Superior temporal gyrus (tissue), 1 donor: ENCODE data around the gene TSPO.

Experiments used
- DNase-seq: peaks from one replicate; pipeline ENCODE4 v3.0.0-alpha.2; 2016; ENCODE audit errors: extremely low spot score

The TSPO gene

GRCh38 chr22:43179146-43179910 is 28.0 kb downstream of the TSPO start:
- DNase-seq = no peak

GRCh38 chr22:43179911-43180195 is 28.5 kb downstream of the TSPO start:
- DNase-seq = no peak

GRCh38 chr22:43180670-43181069 is 29.3 kb downstream of the TSPO start:
- no peak for DNase-seq

- DNase-seq = no peak
Measured at GRCh38 chr22:43181321-43182076, 30.1 kb downstream of the TSPO start.

- no peak for DNase-seq
Measured at GRCh38 chr22:43182118-43182517, 30.8 kb downstream of the TSPO start.

- DNase-seq = no peak
Measured at GRCh38 chr22:43182726-43183125, 31.4 kb downstream of the TSPO start.

GRCh38 chr22:43183496-43184277 is 32.3 kb downstream of the TSPO start:
- no peak for DNase-seq

GRCh38 chr22:43185860-43186261 is 34.5 kb downstream of the TSPO start:
- peak; percentile 33 for DNase-seq

GRCh38 chr22:43186272-43187170 is 35.2 kb downstream of the TSPO start, which contains the start of gene TTLL12:
Gene TTLL12, minus strand, starts transcription at chr22:43187134. Its CDS starts 65 bp downstream, at chr22:43187069.
- DNase-seq = peak; percentile 27

- DNase-seq = peak; percentile 92
Measured at GRCh38 chr22:43187171-43188099, 36.1 kb downstream of the TSPO start.

- DNase-seq = no peak
Measured at GRCh38 chr22:43188829-43189545, 37.6 kb downstream of the TSPO start.

GRCh38 chr22:43191831-43192230 is 40.5 kb downstream of the TSPO start:
- no peak for DNase-seq

GRCh38 chr22:43197271-43197941 is 46.0 kb downstream of the TSPO start:
- no peak for DNase-seq

GRCh38 chr22:43198126-43198525 is 46.8 kb downstream of the TSPO start:
- DNase-seq = no peak

GRCh38 chr22:43198936-43199335 is 47.6 kb downstream of the TSPO start:
- no peak for DNase-seq

GRCh38 chr22:43199541-43199940 is 48.2 kb downstream of the TSPO start:
- DNase-seq = no peak

GRCh38 chr22:43200031-43200430 is 48.7 kb downstream of the TSPO start:
- no peak for DNase-seq

GRCh38 chr22:43200555-43200954 is 49.2 kb downstream of the TSPO start:
- no peak for DNase-seq
